ENCODE measurements around the gene MTFP1.

The MTFP1 gene

GRCh38 chr22:30427871-30428270 lies 2.3 kb downstream of the MTFP1 start:
- Histone ChIP-seq H3K4me3 (ENCODE audit: low read depth in 1 of 2, low read length in 2 of 2) (no peak overlapping the region), H4K20me1 (ENCODE audit: insufficient read depth, low read length) (peaks cover 19% of the 10 kb centered on the region), H3K4me2 (ENCODE audit: insufficient read depth, low read length) (no peak overlapping the region; the same call in 1 of the 2 replicates), H3K9me3 (ENCODE audit: insufficient read depth, low read length, severe bottlenecking) (no peaks in the 10 kb centered on the region), H3K36me3 (ENCODE audit: insufficient read depth, low read length) (peaks cover 32% of the 10 kb centered on the region), H2AFZ (ENCODE audit: low read depth, low read length) (no peak overlapping the region), H3K27ac (ENCODE audit: low read length) (0 out of 2 replicates have a peak overlapping the region, but pooled peaks have one; percentile 10), H3K9ac (ENCODE audit: low read depth, low read length) (no peak overlapping the region), H3K4me1 (ENCODE audit: insufficient read depth, low read length) (peaks cover 43% of the 10 kb centered on the region), H3K79me2 (ENCODE audit: insufficient read depth, low read length) (peaks cover 38% of the 10 kb centered on the region), H3K27me3 (ENCODE audit: insufficient read depth, low read length, poor library complexity) (no peaks in the 10 kb centered on the region)
- ATAC-seq (ENCODE audit: insufficient read depth, low read depth) (no peak), DNase-seq (no peak)
- TF ChIP-seq EZH2 (IDR thresholded peaks at IDR 0.05; ENCODE audit: borderline replicate concordance, low read depth, low read length, severe bottlenecking), result no peak
- TF ChIP-seq, protein P1, sequence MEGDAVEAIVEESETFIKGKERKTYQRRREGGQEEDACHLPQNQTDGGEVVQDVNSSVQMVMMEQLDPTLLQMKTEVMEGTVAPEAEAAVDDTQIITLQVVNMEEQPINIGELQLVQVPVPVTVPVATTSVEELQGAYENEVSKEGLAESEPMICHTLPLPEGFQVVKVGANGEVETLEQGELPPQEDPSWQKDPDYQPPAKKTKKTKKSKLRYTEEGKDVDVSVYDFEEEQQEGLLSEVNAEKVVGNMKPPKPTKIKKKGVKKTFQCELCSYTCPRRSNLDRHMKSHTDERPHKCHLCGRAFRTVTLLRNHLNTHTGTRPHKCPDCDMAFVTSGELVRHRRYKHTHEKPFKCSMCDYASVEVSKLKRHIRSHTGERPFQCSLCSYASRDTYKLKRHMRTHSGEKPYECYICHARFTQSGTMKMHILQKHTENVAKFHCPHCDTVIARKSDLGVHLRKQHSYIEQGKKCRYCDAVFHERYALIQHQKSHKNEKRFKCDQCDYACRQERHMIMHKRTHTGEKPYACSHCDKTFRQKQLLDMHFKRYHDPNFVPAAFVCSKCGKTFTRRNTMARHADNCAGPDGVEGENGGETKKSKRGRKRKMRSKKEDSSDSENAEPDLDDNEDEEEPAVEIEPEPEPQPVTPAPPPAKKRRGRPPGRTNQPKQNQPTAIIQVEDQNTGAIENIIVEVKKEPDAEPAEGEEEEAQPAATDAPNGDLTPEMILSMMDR (IDR thresholded peaks at IDR 0.05; ENCODE audit: borderline replicate concordance, extremely low read depth, low read length, poor library complexity, severe bottlenecking), result no peak

DNA sequence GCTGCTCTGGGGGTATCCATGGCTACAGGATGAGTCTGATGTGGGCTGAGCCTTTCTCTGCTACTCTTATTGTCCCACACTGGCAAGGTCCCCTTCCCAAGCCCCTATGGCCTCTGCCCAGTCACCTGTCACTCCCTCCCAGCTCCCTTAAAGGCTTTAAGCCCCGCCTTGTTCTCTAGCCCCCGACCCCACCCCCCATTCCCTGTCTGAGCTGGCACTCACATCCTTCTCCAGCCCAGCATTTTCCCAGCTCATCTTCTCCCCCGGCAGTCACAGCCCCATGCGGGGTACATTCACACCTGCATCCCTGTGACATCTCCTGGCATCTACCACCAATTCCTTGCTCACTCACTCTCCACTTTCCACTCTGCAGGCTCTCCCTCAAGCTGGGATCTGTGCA lies 4.3 kb downstream of the MTFP1 start:
- H3K36me3 ChIP-seq (ENCODE audit: insufficient read depth, low read length), result peaks cover 32% of the 10 kb centered on the region
- no peaks in the 10 kb centered on the region for H3K27me3 ChIP-seq (ENCODE audit: insufficient read depth, low read length, poor library complexity)
- H3K4me3 ChIP-seq (ENCODE audit: low read depth in 1 of 2, low read length in 2 of 2), result no peak overlapping the region
- peaks cover 19% of the 10 kb centered on the region for H4K20me1 ChIP-seq (ENCODE audit: insufficient read depth, low read length)
- peaks cover 25% of the 10 kb centered on the region for H3K79me2 ChIP-seq (ENCODE audit: insufficient read depth, low read length)
- H3K9ac ChIP-seq (ENCODE audit: low read depth, low read length), result no peak overlapping the region
- H3K27ac ChIP-seq (ENCODE audit: low read length), result no peak overlapping the region
- ATAC-seq (ENCODE audit: insufficient read depth, low read depth), result no peak
- DNase-seq, result no peak
- TF ChIP-seq, protein P1 (IDR thresholded peaks at IDR 0.05; ENCODE audit: borderline replicate concordance, extremely low read depth, low read length, poor library complexity, severe bottlenecking), result no peak
- no peak for TF ChIP-seq EZH2 (IDR thresholded peaks at IDR 0.05; ENCODE audit: borderline replicate concordance, low read depth, low read length, severe bottlenecking)
- peaks cover 34% of the 10 kb centered on the region for H3K4me1 ChIP-seq (ENCODE audit: insufficient read depth, low read length)
- no peaks in the 10 kb centered on the region for H3K9me3 ChIP-seq (ENCODE audit: insufficient read depth, low read length, severe bottlenecking)
- H2AFZ ChIP-seq (ENCODE audit: low read depth, low read length), result no peak overlapping the region
- H3K4me2 ChIP-seq (ENCODE audit: insufficient read depth, low read length), result no peak overlapping the region

DNA sequence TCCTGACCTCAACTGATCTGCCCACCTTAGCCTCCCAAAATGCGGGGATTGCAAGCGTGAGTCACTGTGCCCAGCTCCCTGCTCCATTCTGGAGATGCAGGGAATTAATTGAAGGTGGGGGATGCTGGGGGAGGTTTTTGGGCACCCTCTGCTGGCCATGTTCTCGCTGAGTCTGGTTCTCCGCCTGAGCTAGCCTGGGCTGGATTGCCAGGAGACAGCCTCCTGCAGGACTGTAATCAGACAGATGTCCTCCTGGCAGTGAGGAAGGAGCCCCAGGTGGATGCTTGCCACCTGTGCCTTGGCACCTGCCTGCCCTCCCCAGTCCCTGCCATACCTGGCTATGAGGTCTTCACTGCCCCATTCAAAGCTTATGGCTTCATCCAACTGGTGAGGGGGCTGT lies 5.4 kb downstream of the MTFP1 start:
- H3K9me3 ChIP-seq (ENCODE audit: insufficient read depth, low read length, severe bottlenecking), result no peaks in the 10 kb centered on the region
- peaks cover 35% of the 10 kb centered on the region for H3K4me1 ChIP-seq (ENCODE audit: insufficient read depth, low read length)
- peaks cover 15% of the 10 kb centered on the region for H3K79me2 ChIP-seq (ENCODE audit: insufficient read depth, low read length)
- H3K4me3 ChIP-seq (ENCODE audit: low read depth in 1 of 2, low read length in 2 of 2), result no peak overlapping the region
- no peak for ATAC-seq (ENCODE audit: insufficient read depth, low read depth)
- peaks cover 19% of the 10 kb centered on the region for H4K20me1 ChIP-seq (ENCODE audit: insufficient read depth, low read length)
- H3K4me2 ChIP-seq (ENCODE audit: insufficient read depth, low read length), result no peak overlapping the region
- DNase-seq, result no peak
- TF ChIP-seq EZH2 (IDR thresholded peaks at IDR 0.05; ENCODE audit: borderline replicate concordance, low read depth, low read length, severe bottlenecking), result no peak
- H3K27ac ChIP-seq (ENCODE audit: low read length), result no peak overlapping the region
- H3K9ac ChIP-seq (ENCODE audit: low read depth, low read length), result no peak overlapping the region
- no peak overlapping the region for H2AFZ ChIP-seq (ENCODE audit: low read depth, low read length)
- H3K27me3 ChIP-seq (ENCODE audit: insufficient read depth, low read length, poor library complexity), result no peaks in the 10 kb centered on the region
- peaks cover 32% of the 10 kb centered on the region for H3K36me3 ChIP-seq (ENCODE audit: insufficient read depth, low read length)

DNA sequence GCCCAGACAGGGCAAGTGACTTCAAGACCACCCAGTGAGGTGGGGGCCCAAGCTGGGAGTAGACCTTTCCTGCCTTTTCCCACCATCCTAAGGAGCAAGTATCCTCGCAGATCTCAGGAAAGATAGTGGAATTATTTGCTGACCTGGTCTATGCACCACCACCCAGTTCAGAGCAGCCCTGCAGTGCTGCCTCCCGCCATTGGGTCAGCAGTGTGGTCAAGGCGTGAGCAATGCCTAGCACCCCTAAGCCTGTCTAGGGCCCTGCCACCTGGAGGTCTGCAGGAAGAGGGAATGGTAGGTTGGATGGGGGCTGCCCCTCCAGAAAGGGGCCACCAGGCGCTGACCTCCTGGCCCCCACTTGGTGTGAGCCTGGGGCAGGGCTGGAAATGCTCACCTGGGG lies 6.5 kb downstream of the MTFP1 start:
- no peak for TF ChIP-seq EZH2 (IDR thresholded peaks at IDR 0.05; ENCODE audit: borderline replicate concordance, low read depth, low read length, severe bottlenecking)
- TF ChIP-seq, protein P1 (IDR thresholded peaks at IDR 0.05; ENCODE audit: borderline replicate concordance, extremely low read depth, low read length, poor library complexity, severe bottlenecking), result no peak
- Histone ChIP-seq H2AFZ (ENCODE audit: low read depth, low read length) (no peak overlapping the region), H4K20me1 (ENCODE audit: insufficient read depth, low read length) (peaks cover 13% of the 10 kb centered on the region), H3K36me3 (ENCODE audit: insufficient read depth, low read length) (peaks cover 26% of the 10 kb centered on the region), H3K79me2 (ENCODE audit: insufficient read depth, low read length) (peaks cover 4% of the 10 kb centered on the region), H3K9ac (ENCODE audit: low read depth, low read length) (no peak overlapping the region; the same call in 1 of the 2 replicates), H3K27me3 (ENCODE audit: insufficient read depth, low read length, poor library complexity) (no peaks in the 10 kb centered on the region), H3K4me1 (ENCODE audit: insufficient read depth, low read length) (peaks cover 25% of the 10 kb centered on the region), H3K27ac (ENCODE audit: low read length) (no peak overlapping the region), H3K4me3 (ENCODE audit: low read depth in 1 of 2, low read length in 2 of 2) (no peak overlapping the region), H3K4me2 (ENCODE audit: insufficient read depth, low read length) (no peak overlapping the region), H3K9me3 (ENCODE audit: insufficient read depth, low read length, severe bottlenecking) (no peaks in the 10 kb centered on the region)
- no peak for ATAC-seq (ENCODE audit: insufficient read depth, low read depth)
- DNase-seq, result no peak

Measured in DND-41 (cell line).